Stimulated activated CD4-positive, alpha-beta T cell treated with anti-CD3 and anti-CD28 coated beads, Interleukin-12 subunit alpha, Interleukin-12 subunit beta, amount 100 ng/mL, for 48 hours (primary cell): Measurements from ENCODE around the gene CABLES1.
"Not testable (repeated sequence)": the region's sequence is repeated elsewhere in the genome, so short reads cannot be mapped to it uniquely, and the experiment has no call there.

ENCODE experiments used
- DNase-seq, 3 donors: peaks; one replicate each; pipeline ENCODE4 v3.0.0-alpha.2; 2020; ENCODE audit warnings: low read depth in 2 of 3, low spot score in 1 of 3

CABLES1 gene

GRCh38 chr18:23134780-23135549 lies at the start of gene CABLES1:
CABLES1 (plus strand) TSS chr18:23135485; CDS start chr18:23135763, 278 bp downstream.
- peak in 1 of 3 donors; percentile 12 for DNase-seq

- no peak for DNase-seq
These were observed 47.9 kb upstream of the CABLES1 start for GRCh38 chr18:23087352-23087751.

- no peak for DNase-seq
These were observed 47.0 kb upstream of the CABLES1 start for GRCh38 chr18:23088310-23088709.

GRCh38 chr18:23091017-23091993 lies 44.0 kb upstream of the CABLES1 start:
- DNase-seq: not testable (repeated sequence)

GRCh38 chr18:23092121-23092520 lies 43.2 kb upstream of the CABLES1 start:
- DNase-seq: no peak

GRCh38 chr18:23093130-23093529 lies 42.2 kb upstream of the CABLES1 start:
- DNase-seq: not testable (repeated sequence)

GRCh38 chr18:23093772-23094171 lies 41.5 kb upstream of the CABLES1 start:
- DNase-seq: no peak

- DNase-seq: no peak
These were observed 40.7 kb upstream of the CABLES1 start for GRCh38 chr18:23094411-23095190.

GRCh38 chr18:23095463-23095862 lies 39.8 kb upstream of the CABLES1 start:
- no peak for DNase-seq

GRCh38 chr18:23097016-23097415 lies 38.3 kb upstream of the CABLES1 start:
- not testable (repeated sequence) for DNase-seq

- no peak for DNase-seq
These were observed 35.7 kb upstream of the CABLES1 start for GRCh38 chr18:23099621-23100020.

- no peak for DNase-seq
These were observed 33.3 kb upstream of the CABLES1 start for GRCh38 chr18:23101861-23102432.

GRCh38 chr18:23102493-23103261 lies 32.6 kb upstream of the CABLES1 start:
- DNase-seq: no peak

- DNase-seq: no peak
These were observed 31.8 kb upstream of the CABLES1 start for GRCh38 chr18:23103449-23103848.

GRCh38 chr18:23105030-23105429 lies 30.3 kb upstream of the CABLES1 start:
- no peak for DNase-seq

- no peak for DNase-seq
These were observed 29.6 kb upstream of the CABLES1 start for GRCh38 chr18:23105581-23106219.

- DNase-seq: no peak
These were observed 28.7 kb upstream of the CABLES1 start for GRCh38 chr18:23106575-23106974.

- DNase-seq: no peak
These were observed 27.6 kb upstream of the CABLES1 start for GRCh38 chr18:23107718-23108117.

GRCh38 chr18:23108496-23108895 lies 26.8 kb upstream of the CABLES1 start:
- no peak for DNase-seq

- not testable (repeated sequence) for DNase-seq
These were observed 26.1 kb upstream of the CABLES1 start for GRCh38 chr18:23109163-23109562.
